MM.1S (cell line): ENCODE measurements around the gene TMEM92.

Source experiments
- DNase-seq: peaks from one replicate; pipeline ENCODE4 v3.0.0-alpha.2; 2015
- H2AFZ ChIP-seq: fragments of 300-600 bp; sonication (generic); 2 replicates; pipeline ENCODE4 v1.6.0; 2016; ENCODE audit warnings: antibody characterized with exemption, low read length
- H3F3A ChIP-seq: fragments of 300-600 bp; sonication (generic); 2 replicates; pipeline ENCODE4 v1.6.1; 2016; ENCODE audit warnings: mild to moderate bottlenecking, antibody characterized with exemption, low read length, moderate library complexity, mixed read lengths; ENCODE audit not compliant: insufficient read depth
- H3K27ac ChIP-seq: fragments of 300-600 bp; sonication (generic); 2 replicates; pipeline ENCODE4 v1.5.1; 2016; ENCODE audit warnings: mild to moderate bottlenecking, low read length
- H3K27me3 ChIP-seq: fragments of 300-600 bp; sonication (generic); replicated peaks from 2 replicates; pipeline ENCODE4 v1.6.0; 2016; ENCODE audit warnings: low read length; ENCODE audit not compliant: insufficient read depth
- H3K36me3 ChIP-seq: fragments of 300-600 bp; sonication (generic); replicated peaks from 2 replicates; pipeline ENCODE4 v1.6.1; 2016; ENCODE audit warnings: mild to moderate bottlenecking, low read length, mixed read lengths; ENCODE audit not compliant: insufficient read depth
- H3K4me1 ChIP-seq: fragments of 300-600 bp; sonication (generic); 2 replicates; pipeline ENCODE4 v1.6.1; 2016; ENCODE audit warnings: low read length, mixed read lengths
- H3K4me2 ChIP-seq: fragments of 300-600 bp; sonication (generic); 2 replicates; pipeline ENCODE4 v1.6.0; 2016; ENCODE audit warnings: low read depth, low read length
- H3K4me3 ChIP-seq: fragments of 300-600 bp; sonication (generic); 2 replicates; pipeline ENCODE4 v1.5.1; 2016; ENCODE audit warnings: low read length, mixed read lengths
- H3K79me2 ChIP-seq: fragments of 300-600 bp; sonication (generic); 2 replicates; pipeline ENCODE4 v1.6.1; 2016; ENCODE audit warnings: mixed run types, low read length, mixed read lengths
- H3K9ac ChIP-seq: fragments of 300-600 bp; sonication (generic); 2 replicates; pipeline ENCODE4 v1.6.1; 2016; ENCODE audit warnings: low read length, mixed read lengths
- H3K9me2 ChIP-seq: fragments of 300-600 bp; sonication (generic); replicated peaks from 2 replicates; pipeline ENCODE4 v1.6.1; 2016; ENCODE audit warnings: mild to moderate bottlenecking, low read length, mixed read lengths; ENCODE audit not compliant: insufficient read depth
- H3K9me3 ChIP-seq: fragments of 300-600 bp; sonication (generic); replicated peaks from 2 replicates; pipeline ENCODE4 v1.6.1; 2016; ENCODE audit warnings: mild to moderate bottlenecking, low read length, mixed read lengths; ENCODE audit not compliant: insufficient read depth
- H4K20me1 ChIP-seq: fragments of 300-600 bp; sonication (generic); 2 replicates; pipeline ENCODE4 v1.6.1; 2016; ENCODE audit warnings: mild to moderate bottlenecking, low read length, moderate library complexity, mixed read lengths; ENCODE audit not compliant: insufficient read depth
- EZH2 ChIP-seq: fragments of 300-600 bp; sonication (generic); optimal IDR thresholded peaks from 2 replicates; pipeline ENCODE3; 2017; ENCODE audit warnings: low read depth, mild to moderate bottlenecking, antibody characterized with exemption, low read length, mixed read lengths
- EZH2phosphoT487 ChIP-seq: fragments of 300-600 bp; sonication (generic); IDR thresholded peaks from 2 replicates; pipeline ENCODE4 v1.6.1; 2018; ENCODE audit warnings: antibody characterized with exemption, low read length
- TF ChIP-seq, protein P1 (sequence below): fragments of 300-600 bp; sonication (generic); IDR thresholded peaks from 2 replicates; pipeline ENCODE4 v1.5.1; 2016; ENCODE audit warnings: antibody characterized with exemption, low read length, mixed read lengths

Gene TMEM92

DNA sequence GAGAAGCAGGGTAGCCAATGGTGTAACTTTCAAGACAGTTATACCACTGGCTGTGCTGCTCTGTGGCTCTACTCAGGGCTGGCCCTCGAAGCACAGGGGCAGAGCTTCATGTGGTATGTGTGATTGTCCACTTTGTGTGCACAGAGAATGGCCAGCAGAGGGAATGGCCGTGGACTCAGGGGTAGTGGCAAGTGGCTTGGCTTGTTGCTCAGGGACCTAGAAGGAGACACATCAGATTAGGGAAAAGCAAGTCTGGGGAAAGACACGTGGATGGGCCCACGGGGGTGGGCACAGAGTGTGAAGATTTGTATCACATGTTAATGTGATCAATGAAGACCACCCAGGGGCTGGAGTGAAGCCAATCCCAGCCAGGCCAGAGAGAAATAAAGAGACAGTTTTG is 51.6 kb downstream of the TMEM92 start:
- no peak for TF ChIP-seq EZH2
- no peak for TF ChIP-seq EZH2phosphoT487
- TF ChIP-seq, protein P1, sequence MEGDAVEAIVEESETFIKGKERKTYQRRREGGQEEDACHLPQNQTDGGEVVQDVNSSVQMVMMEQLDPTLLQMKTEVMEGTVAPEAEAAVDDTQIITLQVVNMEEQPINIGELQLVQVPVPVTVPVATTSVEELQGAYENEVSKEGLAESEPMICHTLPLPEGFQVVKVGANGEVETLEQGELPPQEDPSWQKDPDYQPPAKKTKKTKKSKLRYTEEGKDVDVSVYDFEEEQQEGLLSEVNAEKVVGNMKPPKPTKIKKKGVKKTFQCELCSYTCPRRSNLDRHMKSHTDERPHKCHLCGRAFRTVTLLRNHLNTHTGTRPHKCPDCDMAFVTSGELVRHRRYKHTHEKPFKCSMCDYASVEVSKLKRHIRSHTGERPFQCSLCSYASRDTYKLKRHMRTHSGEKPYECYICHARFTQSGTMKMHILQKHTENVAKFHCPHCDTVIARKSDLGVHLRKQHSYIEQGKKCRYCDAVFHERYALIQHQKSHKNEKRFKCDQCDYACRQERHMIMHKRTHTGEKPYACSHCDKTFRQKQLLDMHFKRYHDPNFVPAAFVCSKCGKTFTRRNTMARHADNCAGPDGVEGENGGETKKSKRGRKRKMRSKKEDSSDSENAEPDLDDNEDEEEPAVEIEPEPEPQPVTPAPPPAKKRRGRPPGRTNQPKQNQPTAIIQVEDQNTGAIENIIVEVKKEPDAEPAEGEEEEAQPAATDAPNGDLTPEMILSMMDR = no peak
- no peak overlapping the region for H3K27ac ChIP-seq

DNA sequence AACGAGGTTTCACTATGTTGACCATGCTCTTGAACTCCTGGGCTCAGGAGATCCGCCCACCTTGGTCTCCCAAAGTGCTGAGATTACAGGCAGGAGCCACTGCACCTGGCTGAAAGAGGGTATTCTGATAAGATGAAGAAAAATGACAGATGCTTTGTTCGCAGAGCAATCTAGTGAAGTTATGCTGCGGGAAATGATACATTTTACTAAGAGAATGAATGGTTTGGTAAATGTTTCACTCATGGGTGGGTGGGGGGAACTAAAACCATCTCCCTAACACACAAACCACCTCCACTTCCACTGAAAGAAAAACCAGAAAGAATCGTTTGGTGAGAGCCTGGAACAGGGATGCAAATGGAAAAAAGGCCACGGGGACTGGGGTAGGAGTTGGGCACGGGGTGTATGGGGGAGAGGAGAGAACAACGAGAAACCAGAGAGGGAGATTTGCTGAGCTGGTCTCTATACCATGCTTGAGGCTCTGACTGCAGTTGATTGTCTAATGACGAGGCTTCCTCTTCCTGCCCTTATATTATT is 52.6 kb downstream of the TMEM92 start:
- H4K20me1 ChIP-seq = no peaks in the 10 kb centered on the region
- H2AFZ ChIP-seq = no peak overlapping the region
- no peaks in the 10 kb centered on the region for H3K79me2 ChIP-seq
- no peak overlapping the region for H3K27ac ChIP-seq
- no peak overlapping the region for H3K4me2 ChIP-seq
- H3K9ac ChIP-seq = no peak overlapping the region
- no peaks in the 10 kb centered on the region; the same call in 1 of the 2 replicates for H3K27me3 ChIP-seq
- H3K9me2 ChIP-seq = no peaks in the 10 kb centered on the region
- H3F3A ChIP-seq = no peaks in the 10 kb centered on the region
- no peaks in the 10 kb centered on the region for H3K36me3 ChIP-seq
- no peak for DNase-seq
- no peaks in the 10 kb centered on the region for H3K4me1 ChIP-seq
- no peak overlapping the region for H3K4me3 ChIP-seq
- TF ChIP-seq EZH2 (no peak), EZH2phosphoT487 (no peak)
- TF ChIP-seq, protein P1 = no peak
- no peaks in the 10 kb centered on the region for H3K9me3 ChIP-seq

More for the DNA sequence above, 51.6 kb downstream of the TMEM92 start:
- H3K9me3 ChIP-seq = no peaks in the 10 kb centered on the region
- H3K36me3 ChIP-seq = no peaks in the 10 kb centered on the region
- no peak overlapping the region for H3K9ac ChIP-seq
- no peaks in the 10 kb centered on the region for H3K4me1 ChIP-seq
- no peaks in the 10 kb centered on the region for H3K9me2 ChIP-seq
- H2AFZ ChIP-seq = no peak overlapping the region
- H4K20me1 ChIP-seq = no peaks in the 10 kb centered on the region
- no peaks in the 10 kb centered on the region for H3K79me2 ChIP-seq
- no peak overlapping the region for H3K4me3 ChIP-seq
- H3K4me2 ChIP-seq = no peak overlapping the region
- no peaks in the 10 kb centered on the region; the same call in 1 of the 2 replicates for H3K27me3 ChIP-seq
- no peak for DNase-seq
- no peaks in the 10 kb centered on the region for H3F3A ChIP-seq

DNA sequence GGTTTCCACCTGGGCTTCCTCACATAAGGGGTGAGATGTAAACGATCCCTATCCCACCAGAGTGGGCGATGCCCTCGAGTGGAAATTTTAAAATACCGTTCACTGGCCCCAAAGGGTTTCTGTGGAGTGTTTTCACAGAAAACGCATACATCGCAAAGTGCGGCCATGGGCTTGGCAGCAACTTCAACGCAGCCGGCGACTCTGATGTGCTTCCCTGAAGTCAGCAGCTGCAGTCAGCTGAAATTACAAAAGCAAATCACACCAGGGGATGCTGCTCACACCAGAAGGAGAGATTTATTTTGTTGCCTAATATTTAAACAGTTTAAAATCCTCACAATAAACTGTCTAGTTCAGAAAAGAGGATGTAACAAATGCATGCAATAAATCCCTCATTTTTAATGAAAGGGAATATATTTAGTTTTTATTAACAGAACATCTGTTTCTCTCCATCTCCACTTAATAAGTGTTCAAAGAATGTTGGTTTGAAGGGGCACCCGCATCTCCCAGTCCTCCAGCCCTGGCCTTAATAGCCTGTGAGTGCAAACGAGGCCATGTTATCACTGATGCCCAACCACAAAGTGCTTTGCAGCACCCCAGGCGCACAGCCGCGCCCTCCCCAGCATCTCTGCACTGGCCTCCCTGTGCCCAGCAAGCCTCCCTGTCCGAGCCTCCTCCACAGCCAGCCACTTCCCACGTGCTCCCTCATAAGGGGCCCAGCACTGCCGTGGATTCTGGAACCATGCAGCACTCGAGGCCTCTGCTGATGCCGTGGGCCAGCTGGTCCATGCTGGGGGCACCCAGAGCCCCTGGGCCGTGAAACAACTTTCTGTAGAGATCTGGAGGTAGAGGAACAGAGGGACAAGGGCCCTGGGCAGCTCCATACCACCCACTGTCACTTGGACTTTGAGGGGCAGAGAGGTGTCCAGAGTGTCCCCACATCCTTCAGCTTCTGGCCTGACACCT is 54.4 kb downstream of the TMEM92 start:
- no peak overlapping the region for H3K9ac ChIP-seq
- no peaks in the 10 kb centered on the region for H4K20me1 ChIP-seq
- H3K27me3 ChIP-seq = no peaks in the 10 kb centered on the region; the same call in 1 of the 2 replicates
- H3K9me3 ChIP-seq = no peaks in the 10 kb centered on the region
- no peak for TF ChIP-seq EZH2
- TF ChIP-seq, protein P1 = no peak
- no peak for TF ChIP-seq EZH2phosphoT487
- no peak overlapping the region for H3K4me3 ChIP-seq
- H3K36me3 ChIP-seq = no peaks in the 10 kb centered on the region
- H3K79me2 ChIP-seq = no peaks in the 10 kb centered on the region
- H3F3A ChIP-seq = no peaks in the 10 kb centered on the region
- H3K27ac ChIP-seq = no peak overlapping the region
- DNase-seq = no peak
- H3K4me1 ChIP-seq = no peaks in the 10 kb centered on the region
- H3K9me2 ChIP-seq = no peaks in the 10 kb centered on the region
- no peak overlapping the region for H3K4me2 ChIP-seq
- no peak overlapping the region for H2AFZ ChIP-seq
